GM21723 (cell line): ENCODE results near the gene VPS13D.

Experiments used
- ATAC-seq: cut with Tn5 transposase; IDR thresholded peaks from one replicate; pipeline ENCODE4 v1.9.1; 2021; ENCODE audit warnings: mild to moderate bottlenecking, moderate library complexity; ENCODE audit not compliant: unreplicated experiment

VPS13D gene

DNA sequence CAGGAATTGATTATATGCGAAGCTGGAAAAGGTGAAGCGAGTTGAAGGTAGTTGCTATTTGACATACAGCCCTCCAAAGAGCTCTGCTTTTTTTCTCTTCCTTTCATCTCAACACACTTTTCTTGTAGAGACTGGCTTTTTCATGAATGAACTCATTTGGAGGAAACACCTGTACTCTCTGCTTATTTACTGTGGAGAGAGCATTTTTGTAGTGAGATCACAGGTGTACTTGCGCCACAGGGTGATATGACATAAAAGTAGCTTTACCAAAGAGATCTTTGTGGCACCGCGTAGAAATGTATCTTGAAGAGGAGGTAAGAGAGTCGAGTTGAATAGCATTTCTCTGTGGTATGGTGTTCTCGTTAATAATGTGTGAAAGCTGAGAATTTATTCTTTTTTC lies 187.6 kb downstream of the VPS13D start:
- ATAC-seq, result no peak

GRCh38 chr1:12420171-12420570 lies 190.3 kb downstream of the VPS13D start:
- ATAC-seq, result no peak

DNA sequence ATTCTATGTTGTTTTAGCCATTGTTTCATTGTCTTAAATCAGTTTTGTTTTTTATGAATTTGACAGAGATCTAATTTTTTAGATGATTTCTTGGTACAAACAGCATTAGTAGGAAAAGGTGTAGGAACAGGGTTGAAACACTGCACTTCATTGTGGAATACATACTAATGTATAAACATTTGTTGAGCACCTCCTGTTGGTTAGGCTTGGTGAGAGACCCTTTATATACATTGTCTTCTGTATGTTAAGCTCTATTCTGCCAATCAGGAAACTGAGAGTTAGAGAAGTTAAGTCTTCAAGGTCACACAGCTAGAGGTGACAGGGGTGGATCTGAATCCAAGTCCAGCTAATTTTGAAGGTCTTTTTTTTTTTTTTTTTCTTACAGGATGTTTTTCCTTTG lies 192.7 kb downstream of the VPS13D start:
- ATAC-seq, result no peak

DNA sequence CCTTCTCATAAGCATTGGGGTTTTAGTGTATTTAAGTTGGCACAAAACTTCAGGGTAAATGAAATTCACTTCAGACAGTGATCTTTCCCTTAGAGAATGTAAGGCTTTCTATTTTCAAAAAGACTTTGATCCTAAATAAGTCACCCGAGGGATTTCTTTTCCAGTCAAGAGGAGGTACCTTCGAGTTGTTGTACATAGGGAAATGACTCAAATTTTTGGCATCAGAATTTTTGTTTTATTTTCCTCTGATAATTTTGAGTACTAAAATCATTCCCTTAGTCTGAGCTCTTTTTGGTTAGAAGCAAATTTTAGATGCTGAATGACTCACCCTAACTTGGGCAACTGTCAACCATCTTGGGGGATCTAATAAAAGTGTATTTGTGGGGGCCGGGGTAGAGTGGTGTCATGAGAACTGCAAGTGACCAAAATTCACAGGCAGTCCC lies 194.3 kb downstream of the VPS13D start:
- ATAC-seq, result no peak

DNA sequence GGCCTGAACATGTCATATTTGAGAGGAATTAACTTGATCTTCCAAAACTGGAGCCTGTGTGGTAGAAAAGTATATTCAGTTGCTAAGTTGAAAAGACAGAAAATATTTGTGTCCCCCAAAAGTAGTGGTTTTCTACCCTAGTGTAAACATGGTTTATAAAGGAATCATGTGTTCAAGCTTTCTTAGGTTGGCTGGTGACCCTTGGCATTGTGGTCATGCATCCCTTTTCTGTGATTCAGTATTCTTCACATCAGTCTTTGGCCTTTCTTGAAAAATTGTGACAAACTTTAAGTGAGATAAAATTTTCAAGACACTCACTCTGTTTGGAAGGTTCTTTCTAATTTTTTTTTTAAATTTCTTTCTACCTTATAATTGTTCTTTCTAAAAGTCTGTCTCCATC lies 195.0 kb downstream of the VPS13D start:
- no peak for ATAC-seq

DNA sequence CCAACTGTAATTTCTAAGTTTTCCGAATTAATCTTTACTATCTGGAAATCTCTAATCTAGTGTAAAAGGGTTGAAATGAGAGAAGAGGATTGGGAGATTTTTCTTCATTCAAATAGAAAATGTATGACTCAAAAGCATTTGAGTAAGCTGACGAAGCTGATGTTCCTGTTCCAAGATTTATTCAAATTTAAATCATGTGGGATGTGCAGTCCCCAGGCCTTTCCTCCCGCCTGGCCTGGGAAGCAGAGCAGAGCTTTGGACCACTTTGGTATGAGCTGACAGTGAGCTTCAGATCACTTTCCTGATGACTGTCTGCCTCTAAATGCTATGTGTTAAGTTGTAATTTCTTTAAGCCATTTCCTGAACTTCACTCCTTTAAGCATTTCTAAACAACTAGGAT lies 196.2 kb downstream of the VPS13D start:
- no peak for ATAC-seq

DNA sequence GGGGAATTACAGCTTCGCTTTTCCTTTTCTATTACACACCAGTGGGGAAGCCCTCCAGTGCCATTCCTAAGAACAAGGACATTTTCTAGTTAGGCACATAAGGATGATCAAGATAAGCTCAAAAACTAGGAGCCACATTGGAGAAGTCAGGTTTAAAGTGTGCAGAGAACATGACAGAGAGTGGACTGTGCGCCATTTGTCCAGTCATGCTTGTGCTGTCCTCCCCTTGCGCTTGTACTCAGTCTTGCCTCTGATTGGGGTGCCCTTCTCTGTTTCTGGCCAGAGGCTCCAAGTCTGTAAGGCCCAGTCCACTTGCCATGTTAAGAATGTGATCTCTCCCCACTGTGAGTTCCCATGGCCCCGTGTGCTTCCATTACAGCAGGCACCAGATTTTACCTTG lies 198.5 kb downstream of the VPS13D start:
- no peak for ATAC-seq

DNA sequence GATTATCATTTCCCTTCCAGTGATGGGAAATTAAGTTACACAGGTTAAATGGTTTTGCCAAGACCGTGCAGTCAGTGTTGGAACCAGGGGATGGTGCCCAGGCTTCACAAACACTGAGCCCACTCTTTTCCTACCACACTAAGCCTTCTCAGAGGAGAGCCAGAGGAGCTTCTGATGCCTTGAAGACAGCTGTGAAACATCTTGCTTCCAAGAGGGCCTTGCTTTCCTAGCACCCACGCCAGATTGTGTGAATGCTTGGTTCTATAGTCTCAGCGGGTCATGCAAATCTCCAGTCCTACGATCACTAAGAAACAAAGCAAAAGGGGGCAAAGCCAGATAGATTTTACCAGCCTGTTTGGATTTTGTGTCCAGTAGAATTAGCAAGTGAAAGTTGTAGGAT lies 200.7 kb downstream of the VPS13D start:
- ATAC-seq, result no peak

GRCh38 chr1:12432897-12433296 lies 203.1 kb downstream of the VPS13D start:
- ATAC-seq, result no peak

DNA sequence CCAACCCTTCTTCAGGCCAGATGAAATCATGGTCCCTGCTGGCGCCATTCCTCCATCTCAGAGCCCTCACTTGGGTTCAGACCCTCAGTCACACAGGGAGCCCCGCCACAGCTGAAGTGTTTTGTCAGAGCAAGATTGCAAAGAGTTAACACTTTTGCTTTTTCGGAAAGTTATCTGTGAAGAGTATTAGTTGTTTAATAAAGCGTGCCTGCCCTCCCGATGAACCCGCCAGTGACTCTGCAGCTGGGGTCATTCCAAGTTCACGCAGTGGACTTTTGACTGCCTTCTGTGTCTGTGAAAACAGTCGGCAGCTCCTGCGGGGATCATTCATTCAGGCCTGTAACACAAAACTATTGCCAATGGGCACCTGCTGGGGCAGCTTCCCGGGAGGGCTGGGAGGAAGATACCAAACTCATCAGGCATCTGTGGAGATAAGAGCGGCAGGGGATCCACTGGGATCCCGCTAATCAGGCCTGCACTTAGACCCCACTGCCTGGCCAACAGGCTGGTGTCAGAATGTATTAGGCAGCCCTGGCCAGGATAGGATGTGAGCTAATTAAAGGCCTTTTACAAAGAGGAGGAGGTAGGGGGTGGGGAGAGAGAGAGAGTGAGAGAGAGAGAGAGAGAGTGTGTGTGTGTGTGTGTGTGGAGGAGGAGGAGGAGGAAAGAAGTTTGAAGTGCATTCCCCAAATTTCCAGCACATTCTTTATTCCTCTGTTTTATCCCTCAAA lies 203.7 kb downstream of the VPS13D start:
- ATAC-seq, result no peak

DNA sequence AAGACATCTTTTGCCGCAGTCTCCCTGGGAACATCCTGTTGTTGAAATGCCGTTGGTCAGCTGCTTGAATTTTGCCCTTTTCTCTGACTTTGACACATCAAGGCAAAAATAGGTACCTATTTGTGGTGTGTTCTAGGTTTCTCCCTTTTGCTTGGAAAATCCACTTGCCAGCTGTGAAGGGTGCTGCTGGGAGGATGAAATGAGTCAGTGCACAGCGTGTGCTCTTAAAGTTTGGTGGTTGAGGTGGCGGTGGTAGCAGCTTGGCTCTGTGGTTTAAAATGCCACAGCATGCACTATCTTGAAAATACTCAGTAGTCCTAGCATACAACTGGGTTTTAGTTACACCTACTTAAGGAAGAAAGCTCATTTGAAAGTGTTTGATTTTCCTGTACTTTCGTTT lies 204.3 kb downstream of the VPS13D start:
- ATAC-seq, result peak; percentile 36

DNA sequence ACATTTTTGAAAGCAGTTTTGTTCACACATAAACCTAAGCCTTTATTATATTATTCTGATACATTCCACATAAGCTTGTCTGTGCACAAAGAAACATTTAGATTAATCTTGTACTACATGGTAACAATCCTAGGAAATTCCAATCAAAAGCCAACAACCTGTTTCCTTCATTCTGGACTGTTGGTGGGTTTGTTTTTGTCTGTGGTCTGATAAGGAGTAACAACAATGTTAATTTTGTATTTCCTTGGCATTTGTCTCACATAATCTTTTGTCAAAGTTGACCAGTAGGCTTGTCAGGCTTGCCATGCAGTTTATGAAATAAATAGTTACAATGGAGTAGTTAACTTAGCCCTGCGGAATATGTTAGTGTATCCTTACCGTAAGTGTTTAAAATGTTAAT lies 204.9 kb downstream of the VPS13D start:
- ATAC-seq, result no peak

GRCh38 chr1:12435639-12436344 lies 206.0 kb downstream of the VPS13D start:
- ATAC-seq, result peak; percentile 73

- no peak for ATAC-seq
Observed at GRCh38 chr1:12436345-12436658, 206.5 kb downstream of the VPS13D start.

DNA sequence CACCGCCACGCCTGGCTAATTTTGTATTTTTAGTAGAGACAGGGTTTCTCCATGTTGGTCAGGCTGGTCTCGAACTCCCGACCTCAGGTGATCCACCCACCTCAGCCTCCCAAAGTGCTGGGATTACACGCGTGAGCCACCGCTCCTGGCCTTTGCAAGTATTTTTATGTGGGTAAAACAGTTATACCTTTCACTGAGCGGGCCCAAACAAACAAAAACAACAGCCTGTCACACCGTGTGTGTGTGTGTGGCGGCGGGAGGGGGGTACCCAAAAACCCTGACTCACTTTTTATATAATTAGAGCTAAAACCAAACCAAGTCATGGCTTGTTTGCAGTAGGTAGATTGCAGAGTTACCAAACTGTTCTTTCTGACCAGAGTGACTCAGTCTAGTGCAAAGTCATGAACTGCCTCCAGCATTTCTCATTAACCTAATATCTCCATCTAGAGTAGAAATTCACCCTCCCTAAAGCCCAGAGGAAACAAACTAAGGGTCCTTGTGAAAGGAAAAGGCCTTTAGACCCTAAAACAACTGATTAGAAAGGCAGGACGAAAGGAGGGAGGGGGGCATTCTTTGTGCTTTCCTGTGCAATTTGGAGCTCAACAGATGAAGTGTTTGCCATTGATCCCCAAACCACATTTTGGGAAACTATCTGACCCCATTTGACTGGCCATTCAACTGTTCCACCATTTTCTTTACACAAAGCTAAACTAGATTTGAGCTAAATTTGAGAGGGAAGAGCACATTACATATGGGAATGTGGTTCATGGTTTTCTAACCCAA lies 207.2 kb downstream of the VPS13D start:
- no peak for ATAC-seq

DNA sequence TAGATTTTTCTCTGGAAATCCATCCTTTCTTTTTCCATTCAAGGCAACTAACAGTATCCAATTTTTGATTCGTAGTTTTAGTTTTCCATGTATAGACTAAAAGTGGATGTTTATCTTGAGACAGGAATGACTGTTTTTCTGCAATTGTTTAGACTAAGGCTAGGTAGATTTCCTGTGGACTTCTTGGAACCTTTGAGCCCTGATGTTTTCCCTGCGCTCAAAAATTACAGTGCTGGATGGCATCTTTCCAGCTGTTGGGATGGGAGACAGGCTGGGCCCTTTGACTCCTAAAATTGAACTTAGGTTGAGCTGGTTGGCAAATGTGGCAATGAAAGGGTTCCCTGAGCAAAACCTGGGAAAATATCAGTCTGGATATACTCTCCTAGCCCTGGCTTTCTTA lies 207.8 kb downstream of the VPS13D start:
- ATAC-seq, result no peak

DNA sequence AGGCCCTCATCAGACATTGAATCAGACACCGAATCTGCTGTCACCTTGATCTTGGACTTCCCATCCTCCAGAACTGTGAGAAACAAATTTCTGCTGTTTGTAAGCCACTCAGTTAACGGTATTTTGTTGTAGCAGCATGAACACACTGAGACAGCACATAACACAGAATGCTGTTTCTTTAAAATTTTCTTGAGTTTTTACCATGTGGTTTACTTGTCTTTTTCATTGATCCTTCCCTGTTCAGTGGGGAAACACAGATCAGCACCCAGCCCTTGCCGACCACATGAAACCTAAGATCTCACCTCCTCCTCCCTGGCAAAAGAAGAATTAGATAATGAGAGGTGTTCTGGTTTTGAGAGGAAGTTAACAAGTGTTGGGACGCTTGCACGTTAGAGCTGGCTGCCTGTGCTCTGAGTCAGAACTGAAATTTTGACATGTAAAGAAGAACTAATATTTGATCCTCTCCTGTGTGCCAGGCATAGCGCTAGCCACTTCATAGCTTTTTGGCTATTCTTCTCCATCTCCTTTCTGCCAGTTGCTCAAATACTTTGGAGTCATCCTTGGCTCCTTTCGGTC lies 208.6 kb downstream of the VPS13D start:
- ATAC-seq, result peak; percentile 37

- ATAC-seq, result no peak
Observed at GRCh38 chr1:12439073-12439472, 209.2 kb downstream of the VPS13D start.

GRCh38 chr1:12441414-12442105 lies 211.7 kb downstream of the VPS13D start:
- ATAC-seq, result no peak

- ATAC-seq, result no peak
Observed at GRCh38 chr1:12442217-12442616, 212.4 kb downstream of the VPS13D start.

DNA sequence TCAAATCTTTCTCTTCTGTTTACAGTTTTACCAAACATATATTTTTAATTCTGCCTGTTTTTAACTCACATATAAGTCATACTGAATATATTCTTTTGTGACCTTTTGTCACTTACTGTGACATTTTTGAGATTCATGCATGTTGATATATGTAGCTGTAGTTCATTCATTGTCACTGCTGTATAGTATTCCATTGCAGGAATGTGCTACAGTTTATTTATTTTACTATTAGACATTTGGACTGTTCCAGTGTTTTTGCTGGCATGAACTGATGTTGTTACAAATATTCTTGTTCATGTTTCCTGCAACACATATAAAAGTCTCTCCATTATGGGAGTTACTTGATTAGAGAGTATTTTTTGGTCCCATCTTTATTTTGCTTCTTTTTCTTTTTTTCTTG lies 213.3 kb downstream of the VPS13D start:
- ATAC-seq, result no peak
